Measurements from ENCODE around the gene MACO1.
"Not testable (repeated sequence)": the region's sequence is repeated elsewhere in the genome, so short reads cannot be mapped to it uniquely, and the experiment has no call there.

MACO1 gene

GRCh38 chr1:25443030-25443699, 12.5 kb downstream of the MACO1 start:
- no peak for TF ChIP-seq ZFX (IDR thresholded peaks at IDR 0.05; ENCODE audit: borderline replicate concordance)
- TF ChIP-seq, protein P1, sequence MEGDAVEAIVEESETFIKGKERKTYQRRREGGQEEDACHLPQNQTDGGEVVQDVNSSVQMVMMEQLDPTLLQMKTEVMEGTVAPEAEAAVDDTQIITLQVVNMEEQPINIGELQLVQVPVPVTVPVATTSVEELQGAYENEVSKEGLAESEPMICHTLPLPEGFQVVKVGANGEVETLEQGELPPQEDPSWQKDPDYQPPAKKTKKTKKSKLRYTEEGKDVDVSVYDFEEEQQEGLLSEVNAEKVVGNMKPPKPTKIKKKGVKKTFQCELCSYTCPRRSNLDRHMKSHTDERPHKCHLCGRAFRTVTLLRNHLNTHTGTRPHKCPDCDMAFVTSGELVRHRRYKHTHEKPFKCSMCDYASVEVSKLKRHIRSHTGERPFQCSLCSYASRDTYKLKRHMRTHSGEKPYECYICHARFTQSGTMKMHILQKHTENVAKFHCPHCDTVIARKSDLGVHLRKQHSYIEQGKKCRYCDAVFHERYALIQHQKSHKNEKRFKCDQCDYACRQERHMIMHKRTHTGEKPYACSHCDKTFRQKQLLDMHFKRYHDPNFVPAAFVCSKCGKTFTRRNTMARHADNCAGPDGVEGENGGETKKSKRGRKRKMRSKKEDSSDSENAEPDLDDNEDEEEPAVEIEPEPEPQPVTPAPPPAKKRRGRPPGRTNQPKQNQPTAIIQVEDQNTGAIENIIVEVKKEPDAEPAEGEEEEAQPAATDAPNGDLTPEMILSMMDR (IDR thresholded peaks at IDR 0.05), result no peak

DNA sequence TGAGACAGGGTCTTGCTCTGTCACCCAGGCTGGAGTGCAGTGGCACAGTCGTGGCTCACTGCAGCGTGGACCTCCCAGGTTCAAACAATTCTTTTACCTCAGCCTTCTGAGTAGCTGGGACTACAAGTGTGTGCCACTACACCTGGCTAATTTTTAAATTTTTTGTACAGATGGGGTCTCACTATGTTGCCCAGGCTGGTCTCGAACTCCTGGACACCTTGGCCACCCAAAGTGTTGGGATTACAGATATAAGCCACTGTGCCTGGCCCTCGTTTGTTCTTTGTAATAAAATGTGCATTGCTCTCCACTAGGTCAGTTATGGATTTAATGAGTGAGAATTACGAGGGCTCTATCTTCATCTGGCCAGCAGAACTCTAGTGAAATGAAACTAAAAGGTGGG, 13.9 kb downstream of the MACO1 start:
- H3K27ac ChIP-seq, result not testable (repeated sequence)

More at GRCh38 chr1:25443030-25443699, 12.5 kb downstream of the MACO1 start:
- no peak overlapping the region for H3K27ac ChIP-seq

DNA sequence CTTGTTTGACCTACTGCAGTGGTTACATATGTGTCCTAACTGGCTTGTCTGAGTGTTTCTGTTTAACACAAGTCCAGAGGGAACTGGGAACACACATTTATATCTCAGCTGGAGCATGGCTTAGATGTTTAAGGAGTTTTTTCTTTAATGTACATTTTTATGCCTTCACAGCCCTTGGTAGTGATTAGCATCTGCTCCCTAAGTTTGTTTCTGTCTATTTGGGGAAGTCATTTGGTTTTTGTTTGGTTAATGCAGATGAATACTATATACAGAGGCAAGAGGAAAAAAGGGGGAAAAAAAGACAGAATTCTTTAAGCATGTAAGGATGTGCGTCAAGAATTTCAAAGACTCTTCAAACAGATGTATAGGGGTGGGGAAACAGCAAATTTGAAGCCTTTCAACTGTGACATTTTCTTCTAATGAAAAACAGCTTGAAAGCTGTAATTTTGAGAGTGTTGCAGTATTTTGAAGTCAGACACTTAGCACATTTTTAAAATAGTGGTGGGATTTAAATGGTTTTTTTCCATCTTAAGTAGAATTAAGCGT, 15.4 kb downstream of the MACO1 start:
- H3K27ac ChIP-seq, result no peak overlapping the region
- TF ChIP-seq, protein P1 (IDR thresholded peaks at IDR 0.05), result no peak
- no peak for TF ChIP-seq ZFX (IDR thresholded peaks at IDR 0.05; ENCODE audit: borderline replicate concordance)

DNA sequence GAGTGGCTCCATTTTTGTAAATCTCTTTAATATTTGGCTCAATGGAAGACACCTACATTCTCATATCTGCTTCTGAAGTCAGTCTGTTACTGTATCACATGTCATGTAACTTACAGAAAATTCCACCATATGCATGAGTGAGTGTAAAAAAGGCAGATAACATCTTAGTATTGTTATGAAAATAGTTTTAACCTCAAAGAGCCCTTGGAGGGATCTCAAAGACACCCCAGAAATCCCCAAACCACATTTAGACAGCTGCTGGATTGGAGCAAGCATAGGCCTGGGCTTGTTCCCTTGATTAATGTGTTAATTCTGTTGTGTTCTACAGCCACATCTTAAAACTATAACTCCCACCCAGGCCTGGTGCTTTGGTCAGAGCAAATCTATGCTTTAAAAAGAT, 16.9 kb downstream of the MACO1 start:
- no peak for TF ChIP-seq ZFX (IDR thresholded peaks at IDR 0.05; ENCODE audit: borderline replicate concordance)
- TF ChIP-seq, protein P1 (IDR thresholded peaks at IDR 0.05), result no peak
- H3K27ac ChIP-seq, result no peak overlapping the region

GRCh38 chr1:25450891-25451290, 20.2 kb downstream of the MACO1 start:
- no peak overlapping the region for H3K27ac ChIP-seq
- TF ChIP-seq ZFX (IDR thresholded peaks at IDR 0.05; ENCODE audit: borderline replicate concordance), result no peak
- TF ChIP-seq, protein P1 (IDR thresholded peaks at IDR 0.05), result no peak

- no peak overlapping the region for H3K27ac ChIP-seq
- no peak for TF ChIP-seq ZFX (IDR thresholded peaks at IDR 0.05; ENCODE audit: borderline replicate concordance)
- TF ChIP-seq, protein P1 (IDR thresholded peaks at IDR 0.05), result no peak
Observed at GRCh38 chr1:25451908-25452307, 21.2 kb downstream of the MACO1 start.

DNA sequence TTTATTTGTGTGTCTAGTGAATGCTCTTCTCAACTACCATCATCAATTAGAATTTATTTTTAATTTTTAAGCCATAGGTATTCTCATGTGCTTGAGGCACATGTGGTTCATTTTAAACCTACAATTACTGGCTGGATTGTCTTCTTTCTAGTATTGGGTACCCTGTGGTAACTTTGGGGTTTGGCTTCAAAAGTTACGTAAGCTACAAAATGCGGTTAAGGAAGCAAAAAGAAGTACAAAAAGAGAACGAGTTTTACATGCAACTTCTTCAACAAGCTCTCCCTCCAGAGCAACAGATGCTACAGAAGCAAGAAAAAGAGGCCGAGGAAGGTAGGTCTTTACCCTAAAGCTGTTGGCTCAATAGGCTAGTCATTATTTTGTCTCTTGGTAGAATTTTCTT, 25.8 kb downstream of the MACO1 start:
- TF ChIP-seq, protein P1 (IDR thresholded peaks at IDR 0.05), result no peak
- no peak for TF ChIP-seq ZFX (IDR thresholded peaks at IDR 0.05; ENCODE audit: borderline replicate concordance)
- no peak overlapping the region for H3K27ac ChIP-seq

Data from 22Rv1 (cell line).